GM13977 (cell line): ENCODE measurements around the gene MKS1.
A peak's percentile ranks its signal among the peaks of the same experiment; 100 is the strongest.

Experiments used
- DNase-seq: peaks from one replicate; pipeline ENCODE4 v3.0.0; 2012; ENCODE audit warnings: low spot score
- CTCF ChIP-seq: IDR thresholded peaks from 2 replicates; pipeline ENCODE4 v1.5.1; 2012; ENCODE audit warnings: mild to moderate bottlenecking, control low read depth; ENCODE audit not compliant: insufficient read depth; ENCODE audit errors: extremely low read depth, missing control alignments
- in situ Hi-C: fragments of 300-500 bp; cut with MboI; formaldehyde crosslinking; loops from one replicate; pipeline ENCODE4 v1.12.0; 2022; ENCODE audit warnings: low sequenced_read_pairs, low pct_unique_long_range_greater_than_20kb, mixed read lengths, inconsistent platforms; ENCODE audit not compliant: unreplicated experiment

Gene MKS1

GRCh38 chr17:58250344-58251011 is 31.4 kb upstream of the MKS1 start:
- DNase-seq, result no peak
- in situ Hi-C loops, result no loop called here
- no peak for TF ChIP-seq CTCF

- peak; percentile 86 for TF ChIP-seq CTCF
- DNase-seq, result peak; percentile 93
- in situ Hi-C loops, result no loop called here
Measured at GRCh38 chr17:58249270-58250133, 30.4 kb upstream of the MKS1 start.

GRCh38 chr17:58248955-58249269 is 29.9 kb upstream of the MKS1 start:
- in situ Hi-C loops, result no loop called here
- no peak for DNase-seq
- TF ChIP-seq CTCF, result no peak

- in situ Hi-C loops, result no loop called here
- no peak for DNase-seq
- TF ChIP-seq CTCF, result no peak
Measured at GRCh38 chr17:58247511-58248363, 28.7 kb upstream of the MKS1 start.

- no peak for DNase-seq
- TF ChIP-seq CTCF, result no peak
- in situ Hi-C loops, result no loop called here
Measured at GRCh38 chr17:58246781-58247180, 27.7 kb upstream of the MKS1 start.

GRCh38 chr17:58246104-58246740 is 27.2 kb upstream of the MKS1 start:
- no peak for TF ChIP-seq CTCF
- no peak for DNase-seq
- in situ Hi-C loops, result no loop called here
